NCI-H1105 (cell line): Measurements from ENCODE around the gene ATP8A2.

ENCODE experiments used
- DNase-seq: peaks from one replicate; lab custom pipeline; 2025; lab: John Stamatoyannopoulos, UW

ATP8A2 gene

DNA sequence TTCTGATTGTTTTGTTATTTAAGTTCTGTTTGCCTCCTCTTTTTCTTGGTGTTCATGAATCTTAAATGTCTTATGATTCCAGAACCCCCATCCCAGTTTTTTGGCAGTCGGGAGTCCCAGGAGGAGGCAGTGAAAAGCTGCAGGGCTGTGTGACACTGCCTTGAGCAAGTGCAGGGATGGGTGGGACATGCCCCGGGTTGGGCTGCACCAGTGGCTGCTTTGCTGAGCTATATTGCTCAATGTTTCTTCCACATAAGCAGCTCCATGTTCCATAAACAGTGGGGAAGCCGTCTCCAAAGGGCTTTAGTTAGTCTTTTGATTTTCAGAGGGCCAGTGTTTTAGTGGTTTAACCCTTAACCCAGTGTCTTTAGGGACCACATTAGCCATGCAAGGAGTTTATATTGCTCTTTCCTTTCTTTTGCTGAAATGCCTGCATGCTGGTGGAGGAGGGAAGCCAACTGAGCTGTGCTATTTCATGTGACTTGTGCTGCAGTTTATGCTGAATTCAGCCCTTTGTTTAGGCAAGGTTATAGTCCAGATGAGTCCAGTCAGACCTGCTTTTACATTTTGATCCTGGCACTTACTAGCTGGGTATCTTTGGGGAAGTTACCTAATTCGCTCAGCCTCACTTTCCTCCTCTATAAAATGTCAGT lies 13.1 kb downstream of the ATP8A2 start:
- no peak for DNase-seq

DNA sequence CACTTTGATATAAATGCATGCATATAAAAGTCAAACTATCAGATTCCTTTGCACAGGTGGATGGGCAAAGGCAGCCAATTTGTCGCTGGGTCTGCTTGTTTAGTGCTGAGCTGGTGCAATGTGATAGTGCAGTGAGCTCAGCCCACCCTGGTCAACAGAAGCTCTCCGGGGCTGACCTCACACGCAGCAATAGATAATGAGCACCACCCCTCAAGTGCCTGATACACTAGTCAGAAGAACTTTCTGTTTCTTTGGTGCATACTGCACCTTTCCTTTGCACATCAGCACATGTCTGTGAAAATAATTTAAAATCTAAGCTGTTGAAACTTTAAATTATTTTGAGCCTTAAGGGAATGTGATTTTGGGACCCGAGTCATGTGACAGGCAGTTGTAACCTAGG lies 20.2 kb downstream of the ATP8A2 start:
- no peak for DNase-seq

DNA sequence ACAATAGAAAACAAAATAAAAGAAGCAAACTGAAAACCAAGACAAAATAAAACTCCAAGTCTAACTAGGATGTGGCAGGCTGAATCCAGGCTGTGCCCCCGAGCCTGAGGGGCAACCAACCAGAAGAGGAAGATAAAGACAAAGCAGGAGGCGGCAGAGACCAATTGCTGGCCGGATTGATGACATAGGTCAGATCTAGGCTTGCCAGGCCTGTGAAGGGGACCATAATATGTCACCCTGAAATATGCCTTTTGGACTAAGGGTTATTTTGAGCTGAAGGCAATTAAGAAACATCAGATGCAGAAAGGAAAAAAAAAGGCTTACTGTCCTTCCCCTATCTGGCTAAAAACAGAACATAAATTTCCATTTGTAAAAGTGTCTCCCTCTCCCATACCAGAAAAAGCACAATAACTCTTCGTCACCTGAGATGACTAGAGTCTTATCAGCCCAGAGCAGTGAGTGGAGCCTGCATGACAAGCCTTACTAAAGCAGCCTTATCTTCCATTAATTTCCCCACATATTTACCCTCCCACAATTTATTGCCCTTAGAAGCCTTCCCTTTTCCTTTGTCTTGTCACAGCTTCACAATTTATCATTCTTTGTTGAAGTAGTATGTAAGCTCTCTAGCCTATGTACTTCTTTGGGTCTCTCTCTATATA lies 22.8 kb downstream of the ATP8A2 start:
- no peak for DNase-seq

DNA sequence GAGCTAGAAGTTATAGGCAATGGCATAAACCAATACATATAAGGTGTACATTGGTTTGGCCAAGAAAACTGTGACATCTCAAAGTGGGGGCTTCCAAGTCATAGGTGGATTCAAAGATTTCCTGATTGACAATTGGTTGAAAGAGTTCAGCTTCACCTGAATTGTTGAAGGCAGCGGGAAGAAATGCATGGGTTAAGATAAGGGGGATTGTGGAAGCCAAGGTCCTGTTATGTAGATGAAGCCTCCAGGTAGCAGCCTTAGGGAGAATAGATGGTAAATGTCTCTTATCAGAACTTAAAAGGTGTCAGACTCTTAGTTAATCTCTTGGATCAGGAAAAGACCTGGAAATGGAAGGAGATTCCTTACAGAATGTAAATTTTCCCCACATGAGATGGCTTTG lies 26.0 kb downstream of the ATP8A2 start:
- DNase-seq = no peak

DNA sequence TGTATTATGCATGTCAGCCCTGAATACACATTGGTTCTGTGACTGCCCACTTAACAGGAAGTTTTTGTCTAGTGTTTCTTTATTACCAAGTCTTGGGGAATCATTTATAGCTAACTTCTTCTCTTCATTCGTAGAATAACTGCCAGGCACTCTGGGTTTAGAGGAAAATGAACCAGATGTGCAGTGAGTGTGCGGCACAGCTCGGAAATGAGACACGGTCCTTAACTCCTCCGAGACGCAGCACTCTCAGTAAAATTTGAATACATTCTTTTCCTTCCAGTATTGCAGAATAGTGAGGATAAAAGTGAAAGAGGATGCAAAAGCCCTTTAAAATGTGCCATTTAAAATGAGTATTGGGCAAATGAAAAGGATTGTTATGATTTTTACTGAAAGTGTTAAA lies 29.2 kb downstream of the ATP8A2 start:
- DNase-seq = no peak

DNA sequence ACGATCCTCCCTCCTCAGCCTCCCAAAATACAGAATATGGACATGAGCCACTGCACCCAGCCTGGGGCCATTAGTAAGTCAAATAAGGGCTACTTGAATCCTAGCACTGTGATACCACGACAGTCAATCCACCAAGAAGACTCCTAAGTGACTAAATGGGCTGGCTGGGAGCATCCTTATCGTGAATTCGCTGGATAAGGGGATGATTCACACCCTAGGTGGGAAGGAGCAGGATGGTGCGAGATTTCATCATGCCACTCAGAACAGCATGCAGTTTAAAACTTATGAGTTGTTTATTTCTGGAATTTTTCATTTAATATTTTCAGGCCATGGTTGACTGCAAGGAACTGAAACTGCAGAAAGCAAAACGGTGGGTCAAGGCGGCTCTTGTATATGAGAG lies 30.2 kb downstream of the ATP8A2 start:
- no peak for DNase-seq

DNA sequence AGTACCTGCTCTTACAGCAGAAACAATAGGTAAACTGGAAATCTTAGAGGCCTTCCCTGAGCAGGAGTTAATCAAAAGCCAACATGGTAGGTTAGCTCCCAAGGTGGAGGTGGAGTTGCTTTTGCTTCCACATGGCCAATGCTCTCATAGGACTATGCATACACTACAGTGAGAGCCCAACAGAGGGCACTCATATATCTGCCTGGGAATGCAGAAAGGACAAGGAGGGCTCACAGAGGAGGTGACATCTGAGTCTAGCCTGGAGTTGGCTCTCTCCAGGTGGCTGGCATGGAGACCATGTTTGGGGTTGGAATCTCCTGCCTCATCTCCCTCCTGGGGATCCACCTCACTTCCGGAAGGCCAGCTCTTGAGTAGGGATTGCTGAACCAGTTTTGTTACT lies 34.6 kb downstream of the ATP8A2 start:
- no peak for DNase-seq

DNA sequence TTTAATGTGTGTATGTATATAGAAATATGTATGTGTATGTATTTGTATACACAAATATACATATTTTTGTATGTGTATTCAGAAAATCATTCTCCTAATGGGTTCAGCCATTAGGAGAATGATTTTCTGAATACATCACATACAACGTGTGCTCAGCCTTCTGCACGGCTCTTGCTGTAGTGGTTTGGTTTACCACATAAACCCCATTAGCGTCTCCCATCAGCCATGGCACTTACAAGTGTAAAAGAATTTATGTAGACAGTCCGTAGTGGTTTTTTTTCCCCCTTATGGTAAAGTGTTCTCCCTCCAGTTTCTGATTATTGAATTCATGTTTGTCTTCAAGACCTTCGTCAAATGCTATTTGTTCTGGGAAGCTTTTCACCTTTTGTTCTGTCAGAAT lies 38.2 kb downstream of the ATP8A2 start:
- DNase-seq = no peak

DNA sequence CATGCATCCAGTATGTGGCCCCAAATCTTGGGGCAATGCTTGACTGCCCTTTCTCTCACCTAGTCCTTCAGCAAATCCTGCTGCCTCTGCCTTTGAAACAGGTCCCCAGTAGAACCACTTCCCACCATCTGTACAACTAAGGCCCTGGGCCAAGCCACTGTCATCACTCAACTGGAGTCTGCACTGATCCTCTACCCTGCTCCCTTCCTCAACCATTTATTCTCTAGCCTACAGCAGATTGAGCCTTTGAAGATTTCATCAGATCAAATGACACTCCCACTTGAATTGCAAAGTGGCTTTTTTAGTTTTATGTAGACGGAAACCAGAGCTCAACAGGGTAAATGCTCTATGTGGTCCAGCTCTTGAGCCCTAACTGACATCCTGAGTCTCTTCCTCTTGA lies 43.5 kb downstream of the ATP8A2 start:
- no peak for DNase-seq

DNA sequence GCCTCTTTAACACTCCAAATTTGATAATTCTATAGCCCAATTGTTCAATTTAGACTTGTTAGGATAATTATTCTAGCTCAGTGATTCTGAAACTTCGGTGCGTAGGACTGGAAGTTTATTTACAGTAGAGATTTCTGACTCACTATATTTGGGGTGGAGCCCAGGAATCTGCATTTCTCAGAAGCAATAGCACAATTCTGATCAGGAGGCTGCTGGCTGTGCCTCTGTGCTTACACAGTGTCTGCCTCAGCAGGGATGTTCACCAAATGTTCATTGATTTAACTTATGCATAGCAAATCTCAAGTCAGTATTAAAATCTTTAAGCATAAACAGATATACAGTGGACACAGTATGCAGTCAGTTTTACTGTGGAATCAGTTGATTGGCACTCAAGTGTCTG lies 45.8 kb downstream of the ATP8A2 start:
- no peak for DNase-seq

DNA sequence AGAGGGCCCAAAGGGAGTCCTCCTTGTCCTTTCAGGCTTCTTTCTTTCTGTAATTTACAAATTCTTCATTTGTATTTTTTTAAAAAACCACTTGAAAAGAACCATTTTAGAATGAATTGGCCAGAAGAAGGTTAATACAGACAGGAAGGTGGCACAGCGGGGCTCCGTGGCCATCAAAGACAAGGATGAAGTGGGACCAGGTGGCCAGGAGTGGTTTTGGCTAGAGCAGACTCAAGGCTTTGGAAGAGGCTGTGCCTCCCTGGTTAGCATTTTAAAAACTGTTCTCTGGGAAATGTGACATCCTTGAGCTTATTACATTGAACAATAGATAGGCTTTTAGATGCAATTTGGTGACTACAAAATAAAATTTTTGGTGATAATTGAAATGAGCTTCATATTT lies 48.4 kb downstream of the ATP8A2 start:
- no peak for DNase-seq

DNA sequence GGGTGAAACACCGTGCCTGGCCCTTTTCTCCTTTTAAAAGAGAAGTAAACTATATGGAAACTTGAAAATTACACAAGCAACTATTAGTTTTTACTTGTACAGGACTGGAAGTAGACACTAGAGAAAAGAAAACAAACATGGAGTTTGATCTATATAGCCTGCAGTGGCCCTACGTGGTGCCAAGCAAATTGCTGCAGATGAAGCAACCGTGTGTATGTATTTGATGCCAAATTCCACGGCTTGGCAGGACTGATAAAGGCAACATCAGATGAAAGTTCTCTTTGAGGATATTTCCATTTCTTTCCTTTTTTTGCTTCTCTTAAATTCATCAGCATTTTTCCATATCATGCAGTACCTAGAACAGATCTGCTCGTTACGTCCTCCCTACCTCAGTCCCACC lies 49.8 kb downstream of the ATP8A2 start:
- DNase-seq = no peak

DNA sequence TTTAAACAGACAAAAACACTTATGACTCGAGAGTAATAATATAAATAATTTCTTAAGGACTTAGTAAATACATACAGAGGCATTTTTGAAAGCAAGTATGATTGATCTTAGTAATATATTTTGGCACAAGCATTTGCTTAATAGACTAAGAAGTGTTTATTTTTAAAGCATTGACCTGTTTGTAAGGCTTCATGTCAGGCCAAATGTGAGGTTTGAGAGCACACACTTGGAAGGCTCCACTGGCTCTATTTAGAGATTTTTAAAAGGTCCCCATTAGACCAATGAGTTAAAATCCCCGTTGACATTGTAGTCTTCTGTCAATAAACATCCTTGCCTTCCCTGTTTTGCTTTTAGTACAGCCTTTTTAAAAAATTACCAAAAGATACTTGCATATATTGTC lies 50.4 kb downstream of the ATP8A2 start:
- DNase-seq = no peak

DNA sequence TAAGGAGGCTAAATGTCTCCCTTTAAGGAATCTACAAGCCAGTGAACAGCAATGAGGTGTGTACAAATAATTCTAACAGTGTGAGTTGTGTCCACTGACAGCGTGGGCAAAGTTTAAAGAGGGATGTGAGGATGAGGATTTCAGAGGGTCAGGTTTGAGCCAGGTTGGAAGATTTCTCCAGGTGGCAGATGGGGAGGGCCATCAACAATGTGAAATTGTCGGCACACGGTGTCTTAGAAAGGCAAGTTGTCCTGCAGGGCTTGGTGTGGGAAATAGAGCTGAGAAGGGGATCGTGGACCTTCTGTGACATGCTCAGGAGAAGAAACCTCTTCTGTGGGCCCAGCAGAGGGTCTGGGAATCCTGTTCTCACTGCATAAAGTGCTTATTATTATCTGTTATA lies 52.1 kb downstream of the ATP8A2 start:
- DNase-seq = no peak

DNA sequence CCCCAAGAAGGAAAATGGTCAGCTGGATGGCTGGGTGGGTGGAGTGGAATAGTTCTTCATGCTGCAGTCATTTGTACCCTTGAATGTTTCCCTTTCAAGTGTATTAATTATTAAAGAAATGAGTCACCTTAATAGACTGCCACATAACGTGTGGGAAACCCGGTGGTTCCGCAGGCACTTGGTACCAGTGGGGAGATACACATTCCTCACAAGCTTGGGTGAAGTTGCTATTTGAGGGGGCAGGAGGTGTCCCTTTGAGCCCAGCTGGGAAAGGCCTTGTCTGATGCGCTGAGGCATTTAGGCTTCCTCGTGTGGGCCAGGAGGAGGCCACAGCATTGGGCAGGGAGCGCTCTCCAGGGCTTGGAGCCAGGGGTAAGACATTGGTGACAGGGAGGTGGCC lies 57.7 kb downstream of the ATP8A2 start:
- no peak for DNase-seq

DNA sequence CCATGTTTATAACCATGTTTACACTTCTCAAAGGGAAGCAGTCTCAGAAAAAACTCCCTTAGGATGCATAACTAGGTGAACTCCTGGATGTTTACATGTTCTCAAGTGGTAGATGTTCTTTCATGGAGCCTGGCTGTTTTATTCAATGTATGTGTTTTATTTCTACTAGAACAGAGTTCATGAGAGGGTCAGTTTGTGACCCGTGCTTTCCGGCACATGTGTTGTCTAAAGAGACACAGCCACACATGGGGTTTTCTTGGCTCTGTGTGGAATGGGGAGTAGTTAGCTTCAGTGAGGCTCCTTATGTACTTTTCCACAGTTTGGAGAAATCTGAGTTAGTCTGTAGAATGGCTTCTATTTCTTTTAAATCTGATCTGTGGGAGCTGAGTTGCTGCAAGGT lies 60.9 kb downstream of the ATP8A2 start:
- DNase-seq = no peak

DNA sequence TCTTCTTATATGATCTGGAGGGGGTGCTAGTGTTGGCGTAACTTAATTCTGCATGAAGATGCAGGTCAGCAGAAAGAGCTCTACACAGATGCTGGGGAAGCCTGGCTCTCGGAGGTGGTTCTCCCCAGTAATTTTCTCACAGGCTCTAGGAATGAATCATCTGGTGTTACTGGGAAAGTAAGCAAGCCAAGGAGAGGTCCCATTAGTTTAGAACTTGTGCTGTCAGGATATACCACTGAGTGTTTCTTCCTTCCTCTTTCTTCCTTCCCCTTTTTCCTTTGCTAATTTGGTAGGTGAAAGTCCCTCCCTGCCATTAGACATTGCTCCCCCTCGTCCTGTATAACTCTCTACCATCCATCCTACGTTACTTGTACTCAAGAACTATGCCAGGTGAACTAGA lies 68.3 kb downstream of the ATP8A2 start:
- no peak for DNase-seq

DNA sequence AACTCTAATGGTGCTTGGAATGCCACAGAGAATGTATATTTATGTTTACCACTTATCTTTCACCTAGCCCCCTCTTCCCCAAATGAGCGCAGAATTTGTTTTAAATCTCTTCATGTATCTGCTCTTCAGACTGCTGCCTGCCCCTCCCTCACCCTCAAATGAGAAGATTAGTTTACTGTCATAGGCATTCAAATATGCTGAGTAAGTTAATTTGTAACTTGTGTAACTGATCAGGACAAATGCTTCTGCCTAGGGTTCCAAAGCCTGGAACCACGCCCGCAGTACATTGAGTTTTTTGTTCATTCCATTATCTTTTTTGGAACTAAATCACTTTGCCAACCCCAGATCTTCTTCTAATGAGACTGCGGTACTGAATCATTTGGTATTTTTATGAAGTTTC lies 74.5 kb downstream of the ATP8A2 start:
- DNase-seq = no peak

DNA sequence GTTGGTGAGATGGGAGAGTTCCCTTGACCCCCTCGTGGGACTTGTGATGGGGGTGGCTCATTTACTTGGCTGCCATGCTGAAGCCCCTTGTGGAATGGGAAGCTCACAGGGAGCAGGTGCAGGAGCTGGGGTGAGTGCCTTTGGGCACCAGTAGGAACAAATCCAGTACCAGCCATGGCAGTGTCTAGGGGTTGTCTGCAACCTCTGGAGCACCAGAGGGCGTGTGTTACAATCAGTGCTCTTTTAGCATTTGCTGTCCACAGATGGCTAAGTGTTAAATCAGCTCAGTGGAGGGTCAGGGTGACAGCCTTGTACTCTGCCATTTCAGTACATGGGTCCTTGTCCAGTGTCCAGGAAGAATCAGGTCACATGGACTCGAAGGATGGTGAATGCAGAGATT lies 75.6 kb downstream of the ATP8A2 start:
- no peak for DNase-seq

DNA sequence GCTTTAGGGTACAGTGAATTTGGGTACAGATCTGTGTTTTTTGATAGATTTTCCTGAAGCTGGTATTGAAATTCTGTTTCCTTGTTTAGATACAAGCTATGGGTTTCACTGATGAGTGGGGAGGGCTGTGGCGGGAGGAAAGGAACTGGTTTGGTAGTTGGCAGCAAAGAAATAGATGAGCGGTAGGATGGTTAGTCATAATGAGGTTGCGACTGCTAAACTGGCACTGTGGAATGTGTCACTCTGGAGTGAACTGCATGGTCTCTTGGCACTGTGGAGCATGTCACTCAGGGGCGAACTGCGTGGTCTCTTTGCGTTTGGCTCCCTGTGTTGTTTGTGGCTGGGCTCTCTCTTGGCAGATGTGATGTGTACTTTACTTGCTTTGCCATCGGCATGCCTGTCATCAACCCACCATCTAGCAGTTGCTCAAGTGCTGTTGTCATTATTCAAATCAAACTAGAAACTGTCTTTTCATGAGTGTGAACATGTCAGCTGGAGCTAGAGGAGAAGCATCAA lies 82.1 kb downstream of the ATP8A2 start:
- no peak for DNase-seq

DNA sequence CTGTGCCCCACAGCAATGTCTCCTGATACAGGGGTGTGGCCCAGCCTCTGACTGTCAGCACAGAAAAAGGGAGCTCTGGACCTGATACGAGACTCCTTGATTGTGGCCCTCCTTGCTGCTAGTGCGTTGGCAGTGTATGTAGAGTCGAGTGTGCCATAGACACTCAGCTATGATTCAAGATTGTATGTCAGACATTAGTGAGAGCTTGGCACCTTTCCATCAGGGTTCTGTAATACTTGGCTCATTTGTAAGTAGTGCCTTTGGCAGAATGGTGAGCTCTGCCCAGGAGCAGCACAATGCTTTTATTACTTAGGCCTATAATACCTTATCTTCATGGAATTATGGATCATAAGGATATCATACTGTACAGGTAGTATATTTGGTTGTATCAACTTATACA lies 83.4 kb downstream of the ATP8A2 start:
- DNase-seq = peak; percentile 60

DNA sequence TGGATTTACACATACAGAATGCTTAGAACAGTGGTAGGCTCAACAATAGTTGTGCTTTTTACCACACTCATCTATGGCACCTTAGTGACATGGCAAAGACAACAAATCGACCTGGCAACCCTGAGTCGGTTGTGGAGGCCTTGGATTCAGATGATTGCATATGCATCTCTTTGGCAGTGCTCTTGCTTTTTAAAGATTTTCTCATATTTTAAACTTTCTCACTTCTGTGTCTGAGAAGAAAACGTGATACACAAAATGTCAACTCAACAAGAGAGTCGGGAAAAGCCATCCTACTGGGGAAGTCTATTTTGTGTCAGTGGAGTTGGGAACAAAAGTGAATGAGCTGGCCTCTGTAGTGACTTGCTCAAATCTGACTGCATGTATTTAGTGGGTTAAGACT lies 85.8 kb downstream of the ATP8A2 start:
- no peak for DNase-seq

DNA sequence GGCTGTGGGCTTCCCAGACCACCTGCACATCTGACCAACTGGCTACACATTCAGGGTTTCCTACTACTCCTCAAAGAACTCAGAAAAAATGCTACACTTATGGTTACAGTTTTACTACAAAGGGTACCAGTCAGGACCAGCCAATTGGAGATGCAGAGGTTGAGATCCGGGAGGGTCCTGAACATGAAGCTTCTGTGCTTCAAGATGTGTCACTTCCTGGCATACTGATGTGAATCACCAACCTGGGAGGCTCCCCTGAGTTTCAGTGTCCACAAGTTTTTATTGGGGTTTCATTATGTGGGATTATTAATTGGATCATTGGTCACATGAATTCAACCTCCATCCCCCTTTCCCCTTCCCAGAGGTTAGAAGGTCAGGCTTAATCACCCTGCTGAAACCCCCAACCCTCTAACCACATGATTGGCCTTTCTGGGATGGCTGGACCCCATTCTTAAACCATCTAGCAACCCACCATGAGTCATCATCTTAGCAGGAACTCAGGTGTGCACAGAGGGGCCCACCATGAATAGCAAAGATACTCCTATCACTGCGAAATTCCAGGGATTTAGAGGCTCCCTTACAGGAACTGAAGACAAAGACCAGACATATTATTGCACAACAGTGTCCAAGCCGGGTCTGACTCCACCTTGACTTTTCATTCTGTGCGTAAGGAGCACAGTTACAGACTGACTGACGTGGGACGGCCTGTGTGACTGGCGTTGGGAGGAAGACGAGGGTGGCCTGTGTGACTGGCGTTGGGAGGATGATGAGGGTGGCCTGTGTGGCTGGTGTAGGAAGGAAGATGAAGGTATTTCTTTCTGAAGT lies 90.7 kb downstream of the ATP8A2 start:
- no peak for DNase-seq
